HepG2 (cell line): Measurements from ENCODE around the gene NT5C. TPM values are rescaled to one million over a fixed set of nuclear protein-coding genes. Genes with fewer than 3 reads are reported as not detected.

Experiments
- CBX2 ChIP-seq, 2 experiments: fragments of 200-600 bp in 1 of 2; sonication (generic); formaldehyde crosslinking in 1 of 2; IDR thresholded peaks; 2 replicates each; pipeline versions ENCODE4 v1.7.0 to v1.8.1; 2018 to 2022; ENCODE audit warnings: low read depth in 2 of 2, low read length in 1 of 2, mild to moderate bottlenecking in 1 of 2, missing genetic modification reagents in 1 of 2
- CHCHD3 ChIP-seq: sonication (generic); formaldehyde crosslinking; IDR thresholded peaks from 2 replicates; pipeline ENCODE4 v1.8.0; 2022; ENCODE audit warnings: mild to moderate bottlenecking, missing genetic modification reagents, moderate library complexity
- DBP ChIP-seq: sonication (generic); formaldehyde crosslinking; IDR thresholded peaks from 2 replicates; pipeline ENCODE4 v1.4.0; 2020; ENCODE audit warnings: missing genetic modification reagents; ENCODE audit errors: not compliant biosample characterization
- FOXK2 ChIP-seq: fragments of 450-650 bp; IDR thresholded peaks from 2 replicates; pipeline ENCODE4 v1.6.1; 2016
- HDAC2 ChIP-seq: sonication (generic); formaldehyde crosslinking; IDR thresholded peaks from 2 replicates; pipeline ENCODE4 v1.4.0; 2020; ENCODE audit warnings: missing genetic modification reagents
- KDM3A ChIP-seq: IDR thresholded peaks from 2 replicates; pipeline ENCODE4 v1.6.1; 2018; ENCODE audit warnings: low read depth, missing compliant biosample characterization
- MAFG ChIP-seq: sonication (generic); formaldehyde crosslinking; IDR thresholded peaks from 2 replicates; pipeline ENCODE4 v1.5.1; 2020; ENCODE audit warnings: mild to moderate bottlenecking, missing genetic modification reagents
- NCOA2 ChIP-seq: sonication (generic); formaldehyde crosslinking; IDR thresholded peaks from 2 replicates; pipeline ENCODE4 v1.8.0; 2022; ENCODE audit warnings: inconsistent platforms
- RNF2 ChIP-seq: fragments of 450-650 bp; conservative IDR thresholded peaks from 2 replicates; pipeline ENCODE4 v1.6.1; 2016; ENCODE audit warnings: low read depth
- SOX6 ChIP-seq, 2 experiments: fragments of 450-650 bp in 1 of 2; sonication (generic) in 1 of 2; formaldehyde crosslinking in 1 of 2; IDR thresholded peaks; 2 replicates each; pipeline versions ENCODE4 v1.4.0 to v1.6.1; 2017 to 2020; ENCODE audit warnings: antibody characterized with exemption in 1 of 2, mild to moderate bottlenecking in 1 of 2, missing genetic modification reagents in 1 of 2
- SRSF1 ChIP-seq: fragments of 200-400 bp; formaldehyde crosslinking; optimal IDR thresholded peaks from 2 replicates; pipeline ENCODE3; 2017; ENCODE audit warnings: mild to moderate bottlenecking, low read depth, low read length, moderate library complexity
- TEAD3 ChIP-seq: optimal IDR thresholded peaks from 2 replicates; pipeline ENCODE3; 2016; ENCODE audit warnings: borderline replicate concordance
- YEATS4 ChIP-seq: sonication (generic); formaldehyde crosslinking; IDR thresholded peaks from 2 replicates; pipeline ENCODE4 v1.4.0; 2020; ENCODE audit warnings: missing genetic modification reagents, borderline replicate concordance
- ZBTB20 ChIP-seq: sonication (generic); formaldehyde crosslinking; IDR thresholded peaks from 2 replicates; pipeline ENCODE4 v1.8.1; 2023; ENCODE audit warnings: missing genetic modification reagents, low read depth, mild to moderate bottlenecking, borderline replicate concordance
- ZNF318 ChIP-seq: sonication (generic); formaldehyde crosslinking; IDR thresholded peaks from 2 replicates; pipeline ENCODE4 v1.4.0; 2020; ENCODE audit warnings: mild to moderate bottlenecking, missing genetic modification reagents
- ZNF343 ChIP-seq: sonication (generic); formaldehyde crosslinking; IDR thresholded peaks from 2 replicates; pipeline ENCODE4 v1.4.0; 2020; ENCODE audit warnings: mild to moderate bottlenecking, missing genetic modification reagents
- ZNF607 ChIP-seq: sonication (generic); formaldehyde crosslinking; IDR thresholded peaks from 2 replicates; pipeline ENCODE4 v1.5.1; 2020; ENCODE audit warnings: missing genetic modification reagents, mild to moderate bottlenecking, borderline replicate concordance
- ZNF761 ChIP-seq: sonication (generic); formaldehyde crosslinking; conservative IDR thresholded peaks from 2 replicates; pipeline ENCODE4 v1.4.0; 2020; ENCODE audit warnings: mild to moderate bottlenecking, missing genetic modification reagents
- ZSCAN25 ChIP-seq: sonication (generic); formaldehyde crosslinking; IDR thresholded peaks from 2 replicates; pipeline ENCODE4 v1.8.0; 2022; ENCODE audit warnings: mild to moderate bottlenecking, missing genetic modification reagents
- polyA plus RNA-seq, 8 experiments: library from polyadenylated mRNA; depleted of rRNA in 3 of 8; stranded (reverse) in 7 of 8; unstranded in 1 of 8; fragments of >200 nt; fragmentation: Illumina TruSeq in 4 of 8; extraction: Trizol in 4 of 8; gene quantifications; 2 replicates each; pipeline versions ENCODE4 v1.2.1 to v1.2.3, GENCODE V29; 2011 to 2016; ENCODE audit warnings: low read depth in 4 of 8, missing spikeins in 1 of 8, mixed read lengths in 1 of 8; ENCODE audit not compliant: insufficient read depth in 1 of 8
- total RNA-seq, 5 experiments: library from RNA; depleted of rRNA; stranded (reverse); fragments of >200 nt; fragmentation: Illumina TruSeq; extraction: Trizol; gene quantifications; 2 replicates each; pipeline ENCODE4 v1.2.3, GENCODE V29; 2016; ENCODE audit warnings: low read depth in 1 of 5

Gene NT5C
- total and polyA plus RNA-seq, 2 of the 13 experiments (the other 11 are each of a cell fraction or from before 2014, with no cell fraction given), result 42.8 to 48.6 TPM

GRCh38 chr17:75154195-75155106, 22.9 kb upstream of the NT5C start, which contains the start of gene JPT1 (continued):
- TF ChIP-seq ZNF343 (CRISPR knock-in tag) (peak; percentile 66; the same call in 1 of the 2 replicates), NCOA2 (CRISPR knock-in tag) (peak; percentile 58), ZSCAN25 (CRISPR knock-in tag) (peak; percentile 81; the same call in 1 of the 2 replicates), HDAC2 (peak; percentile 74), CBX2 (IDR thresholded peaks at IDR 0.05; ENCODE audit: low read depth, low read length) (no peak), CBX2 (CRISPR knock-in tag; IDR thresholded peaks at IDR 0.05; ENCODE audit: low read depth) (no peak), ZBTB20 (CRISPR knock-in tag) (peak; percentile 78; the same call in 1 of the 2 replicates), DBP (CRISPR knock-in tag) (peak; percentile 43), YEATS4 (CRISPR knock-in tag) (peak; percentile 94), FOXK2 (peak; percentile 29; the same call in 1 of the 2 replicates), ZNF761 (CRISPR knock-in tag) (peak; percentile 82; the same call in 1 of the 2 replicates), ZNF318 (CRISPR knock-in tag) (no peak), TEAD3 (CRISPR knock-in tag) (peak; percentile 63), CHCHD3 (CRISPR knock-in tag) (peak; percentile 85; the same call in 1 of the 2 replicates), MAFG (CRISPR knock-in tag) (no peak), ZNF607 (CRISPR knock-in tag) (peak; percentile 70), KDM3A (CRISPR knock-in tag) (peak; percentile 36; the same call in 1 of the 2 replicates), SOX6 (IDR thresholded peaks at IDR 0.05) (no peak), SOX6 (CRISPR knock-in tag; IDR thresholded peaks at IDR 0.05) (peak; percentile 73), RNF2 (0 out of 2 replicates have a peak, but pooled peaks have one; percentile 36), SRSF1 (peak; percentile 97)
